Stimulated activated CD8-positive, alpha-beta memory T cell treated with anti-CD3 and anti-CD28 coated beads, Interleukin-12 subunit alpha, Interleukin-12 subunit beta, amount 100 ng/mL, for 1 hour (primary cell): ENCODE data around the gene ETDC.
A peak's percentile ranks its signal among the peaks of the same experiment; 100 is the strongest.
"Not testable (repeated sequence)": the region's sequence is repeated elsewhere in the genome, so short reads cannot be mapped to it uniquely, and the experiment has no call there.

Experiments
- DNase-seq: peaks from one replicate; pipeline ENCODE4 v3.0.0-alpha.2; 2020; ENCODE audit warnings: low read depth

Gene ETDC

DNA sequence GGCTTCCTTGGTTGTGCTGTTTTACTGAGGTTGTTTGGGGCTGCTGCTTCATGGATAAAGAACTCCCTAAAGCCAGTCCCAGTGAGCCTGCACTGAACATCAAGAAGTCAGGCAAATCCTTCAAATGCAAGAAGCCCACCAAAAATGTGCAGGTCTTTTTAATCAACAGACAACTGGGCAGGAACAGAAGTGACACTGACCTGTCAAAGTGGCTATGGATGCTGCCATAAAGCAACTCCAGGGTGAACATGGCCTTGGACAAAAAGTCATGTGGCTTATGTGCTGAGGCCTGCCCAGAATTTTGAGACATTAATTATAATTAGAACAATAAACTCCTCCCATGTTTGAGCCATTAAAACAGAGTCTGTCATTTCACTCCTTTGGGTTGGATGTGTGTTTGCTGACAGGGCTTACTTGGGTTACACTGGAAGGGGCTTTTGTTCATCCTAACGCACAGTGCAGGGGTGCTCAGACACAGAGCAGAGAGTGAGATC is at the start of gene ETDC:
TSS of gene ETDC (plus strand) at position 51 of the 494 bp plus-strand sequence. CDS start at position 51, 0 bp downstream.
- DNase-seq, result no peak

DNA sequence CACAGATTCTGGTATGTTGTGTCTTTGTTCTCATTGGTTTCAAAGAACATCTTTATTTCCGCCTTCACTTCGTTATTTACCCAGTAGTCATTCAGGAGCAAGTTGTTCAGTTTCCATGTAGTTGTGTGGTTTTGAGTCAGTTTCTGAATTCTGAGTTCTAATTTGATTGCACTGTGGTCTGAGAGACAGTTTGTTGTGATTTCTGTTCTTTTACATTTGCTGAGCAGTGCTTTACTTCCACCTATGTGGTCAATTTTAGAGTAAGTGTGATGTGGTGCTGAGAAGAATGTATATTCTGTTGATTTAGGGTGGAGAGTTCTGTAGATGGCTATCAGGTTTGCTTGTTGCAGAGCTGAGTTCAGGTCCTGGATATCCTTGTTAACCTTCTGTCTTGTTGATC is 48.3 kb upstream of the ETDC start:
- not testable (repeated sequence) for DNase-seq

DNA sequence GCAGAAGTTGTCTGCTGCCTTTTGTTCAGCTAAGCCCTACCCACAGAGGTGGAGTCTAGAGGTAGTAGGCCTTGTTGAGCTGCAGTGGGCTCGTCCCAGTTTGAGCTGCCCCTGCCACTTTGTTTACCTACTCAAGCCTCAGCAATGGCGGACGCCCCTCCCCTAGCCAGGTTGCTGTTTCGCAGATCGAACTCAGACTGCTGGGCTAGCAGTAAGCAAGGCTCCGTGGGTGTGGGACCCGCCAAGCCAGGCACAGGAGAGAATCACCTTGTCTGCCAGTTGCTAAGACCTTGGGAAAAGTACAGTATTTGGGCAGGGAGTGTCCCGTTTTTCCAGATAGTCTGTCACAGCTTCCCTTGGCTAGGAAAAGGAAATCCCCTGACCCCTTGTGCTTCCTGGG is 45.9 kb upstream of the ETDC start:
- DNase-seq, result not testable (repeated sequence)

- no peak for DNase-seq
Observed at GRCh38 chrX:135264206-135264605, 45.1 kb upstream of the ETDC start.

DNA sequence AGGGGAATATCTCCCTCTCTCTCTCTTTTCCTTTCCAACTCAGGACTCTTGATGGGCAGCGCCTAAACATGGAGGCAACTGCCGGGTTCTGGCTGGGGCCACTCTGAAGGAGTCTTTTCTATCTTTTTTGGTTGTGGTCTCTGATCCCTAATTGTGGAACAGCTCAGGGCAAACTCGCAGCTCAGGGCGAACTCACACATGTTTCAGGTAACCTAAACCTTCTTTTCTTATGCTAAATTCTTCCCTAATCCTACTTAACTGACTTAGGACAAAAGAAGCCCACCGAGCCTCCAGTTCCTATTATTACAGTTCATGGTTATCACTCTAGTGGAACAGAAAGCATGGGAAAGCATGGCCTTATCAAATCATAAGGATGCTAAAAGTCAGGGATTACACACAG is 36.1 kb upstream of the ETDC start:
- DNase-seq, result no peak

- DNase-seq, result no peak
Observed at GRCh38 chrX:135275973-135276372, 33.3 kb upstream of the ETDC start.

GRCh38 chrX:135287266-135287823 is 21.9 kb upstream of the ETDC start:
- DNase-seq, result no peak

DNA sequence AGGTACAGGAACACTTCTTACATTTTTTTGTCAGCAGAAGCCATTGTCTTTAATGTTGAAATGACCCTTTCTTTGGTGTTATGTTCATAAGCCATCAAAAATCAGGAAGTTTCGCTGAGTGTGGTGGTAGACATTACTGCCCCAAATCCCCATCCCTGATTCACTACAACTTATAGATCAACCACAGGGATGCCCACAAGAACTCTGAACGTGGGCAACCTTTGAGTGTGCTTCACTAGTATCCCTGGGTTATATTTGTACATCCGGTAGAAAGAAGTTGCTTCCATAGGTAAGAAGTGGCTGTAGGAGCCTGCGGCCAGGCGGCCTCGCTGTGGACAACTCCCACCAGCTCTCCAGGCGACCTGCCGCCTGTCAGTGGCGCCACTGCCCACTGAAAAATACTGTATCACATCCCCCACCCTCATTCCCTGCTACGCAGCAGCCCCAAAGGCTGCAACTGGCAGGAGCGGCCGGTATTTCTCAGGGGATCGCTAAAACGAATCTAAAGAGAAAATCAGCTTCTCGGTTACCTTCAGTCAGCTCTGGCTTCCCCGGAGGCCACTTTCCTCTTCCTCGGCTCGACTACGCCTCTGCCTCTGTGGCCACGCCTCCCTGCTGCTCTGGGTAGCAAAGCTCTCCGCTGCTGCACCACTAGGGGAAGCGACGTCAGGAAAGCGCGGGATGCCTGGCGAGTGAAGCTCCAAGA is 13.9 kb upstream of the ETDC start:
- DNase-seq, result peak; percentile 20

DNA sequence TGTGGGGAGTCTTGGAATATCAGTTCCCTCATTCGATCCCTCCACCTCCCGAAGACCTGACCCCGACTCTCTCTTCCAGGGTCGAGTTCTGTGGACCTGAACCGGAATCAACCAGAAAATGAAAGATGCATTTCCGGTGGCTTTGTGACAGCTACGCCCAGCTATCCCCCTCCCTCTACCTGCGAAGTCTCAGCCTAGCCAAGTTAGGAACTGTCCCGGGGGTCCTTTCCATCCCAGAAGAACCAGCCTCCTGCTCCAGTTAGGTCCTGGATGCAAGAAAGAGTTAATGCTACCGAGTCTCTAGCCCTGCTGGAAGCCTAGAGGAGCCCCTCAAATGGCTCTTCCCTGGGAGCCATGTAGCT is 13.4 kb upstream of the ETDC start:
- DNase-seq, result no peak

DNA sequence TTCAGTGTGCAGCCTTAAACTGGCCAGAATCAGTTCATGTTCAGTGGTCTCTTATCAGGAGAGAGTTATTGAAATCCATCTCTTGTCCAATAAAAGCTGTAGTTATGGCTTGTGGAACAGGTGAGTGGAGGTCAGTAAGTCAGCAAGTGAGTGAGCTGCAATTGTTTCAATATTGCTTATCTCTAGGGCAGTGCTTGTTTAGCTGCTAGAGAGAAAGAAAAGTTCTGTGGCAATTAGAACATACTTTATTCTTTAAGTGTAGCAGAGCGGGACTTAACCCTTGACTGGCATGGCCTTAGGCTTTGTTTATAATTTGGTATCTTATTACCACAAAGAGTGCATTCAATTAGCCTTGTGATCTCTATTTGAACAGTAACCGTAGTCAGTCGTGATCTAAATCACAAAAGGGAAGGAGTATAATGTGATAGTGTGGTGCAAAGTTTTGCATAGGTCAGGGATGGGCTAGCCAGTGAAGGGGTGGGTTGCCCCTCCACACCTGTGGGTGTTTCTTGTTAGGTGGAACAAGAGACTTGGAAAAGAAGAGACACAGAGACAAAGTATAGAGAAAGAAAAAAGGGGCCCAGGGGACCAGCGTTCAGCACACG is 6.9 kb upstream of the ETDC start:
- no peak for DNase-seq

- DNase-seq, result no peak
Observed at GRCh38 chrX:135304741-135305140, 4.5 kb upstream of the ETDC start.

GRCh38 chrX:135307171-135307570 is 2.1 kb upstream of the ETDC start:
- DNase-seq, result no peak

GRCh38 chrX:135308345-135308855 is 880 bp upstream of the ETDC start:
- no peak for DNase-seq

- DNase-seq, result no peak
Observed at GRCh38 chrX:135315864-135316263, 6.6 kb downstream of the ETDC start.

GRCh38 chrX:135324463-135324862 is 15.2 kb downstream of the ETDC start:
- DNase-seq, result no peak

DNA sequence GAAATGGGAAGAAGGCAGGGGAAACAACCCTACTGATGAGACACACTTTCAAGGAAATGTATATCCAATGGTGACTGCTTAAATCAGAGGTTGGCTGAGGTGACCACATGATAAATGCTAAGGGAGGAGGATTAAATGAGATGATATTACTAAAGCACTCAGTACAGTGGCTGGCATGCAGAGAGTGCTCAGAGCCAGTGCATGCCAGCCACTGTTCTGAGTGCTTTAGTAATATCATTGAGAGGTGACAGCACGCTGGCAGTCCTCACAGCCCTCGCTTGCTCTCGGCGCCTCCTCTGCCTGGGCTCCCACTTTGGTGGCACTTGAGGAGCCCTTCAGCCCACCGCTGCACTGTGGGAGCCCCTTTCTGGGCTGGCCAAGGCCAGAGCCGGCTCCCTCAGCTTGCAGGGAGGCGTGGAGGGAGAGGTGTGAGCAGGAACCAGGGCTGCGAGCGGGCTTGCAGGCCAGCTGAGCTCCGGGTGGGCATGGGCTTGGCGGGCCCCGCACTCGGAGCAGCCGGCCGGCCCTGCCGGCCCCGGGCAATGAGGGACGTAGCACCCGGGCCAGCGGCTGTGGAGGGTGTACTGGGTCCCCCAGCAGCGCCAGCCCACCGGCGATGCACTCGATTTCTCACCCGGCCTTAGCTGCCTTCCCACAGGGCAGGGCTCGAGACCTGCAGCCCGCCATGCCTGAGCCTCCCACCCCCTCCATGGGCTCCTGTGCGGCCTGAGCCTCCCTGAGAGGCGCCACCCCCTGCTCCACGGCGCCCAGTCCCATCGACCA is 15.9 kb downstream of the ETDC start:
- DNase-seq, result not testable (repeated sequence)

- DNase-seq, result no peak
Observed at GRCh38 chrX:135327299-135327698, 18.0 kb downstream of the ETDC start.

- no peak for DNase-seq
Observed at GRCh38 chrX:135328421-135329005, 19.2 kb downstream of the ETDC start.

GRCh38 chrX:135330706-135331105 is 21.4 kb downstream of the ETDC start:
- DNase-seq, result no peak

DNA sequence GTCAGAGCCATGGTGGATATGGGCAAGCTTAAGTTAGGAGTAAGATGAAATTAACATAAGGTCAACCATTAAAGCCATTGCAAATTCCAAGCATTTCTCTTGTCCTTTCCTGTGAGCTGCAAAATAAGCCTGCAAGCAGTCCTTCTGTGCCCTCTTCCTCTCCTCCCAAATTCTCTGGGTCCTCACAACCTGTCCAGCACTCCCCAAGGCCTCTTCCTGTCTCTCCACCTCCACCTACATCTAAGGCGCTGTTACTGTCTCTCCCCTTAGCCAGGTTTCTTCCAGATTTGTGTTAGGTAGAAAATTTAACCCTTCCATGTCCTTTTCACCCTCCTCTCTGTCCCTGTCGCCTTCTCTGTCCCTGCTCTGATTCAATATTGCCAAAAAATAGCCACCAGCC is 22.2 kb downstream of the ETDC start:
- DNase-seq, result no peak

GRCh38 chrX:135340831-135341230 is 31.6 kb downstream of the ETDC start:
- no peak for DNase-seq

DNA sequence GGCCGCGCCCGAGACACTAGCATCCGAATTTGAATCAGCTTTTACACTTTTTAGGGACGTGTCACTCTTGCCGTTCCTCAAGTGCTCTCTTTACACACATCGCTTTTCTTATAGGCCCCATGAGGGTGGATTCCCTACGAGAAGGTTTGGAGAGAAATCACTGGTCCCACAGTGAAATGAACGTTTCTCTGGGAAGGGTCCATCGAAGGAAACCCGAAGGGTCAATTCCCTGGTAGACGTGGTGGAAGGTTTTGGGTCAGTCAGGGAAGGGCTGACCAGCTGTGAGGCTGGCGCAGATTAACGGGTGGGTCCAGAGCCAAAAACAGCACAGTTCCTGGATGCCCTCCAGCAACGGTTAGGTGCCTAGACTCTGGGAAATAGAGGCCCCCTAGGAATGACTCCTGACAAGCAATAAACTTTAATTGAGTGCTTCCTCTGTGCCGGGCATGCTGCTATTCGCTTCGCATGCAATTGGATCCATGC is 35.9 kb downstream of the ETDC start:
- DNase-seq, result no peak
